ENCODE data around the gene PPP6R2. TPM values are rescaled to one million over a fixed set of nuclear protein-coding genes. Genes with fewer than 3 reads are reported as not detected.

Gene PPP6R2
- total RNA-seq, 2 donors from 2014 or later: 80.6 to 107 TPM

DNA sequence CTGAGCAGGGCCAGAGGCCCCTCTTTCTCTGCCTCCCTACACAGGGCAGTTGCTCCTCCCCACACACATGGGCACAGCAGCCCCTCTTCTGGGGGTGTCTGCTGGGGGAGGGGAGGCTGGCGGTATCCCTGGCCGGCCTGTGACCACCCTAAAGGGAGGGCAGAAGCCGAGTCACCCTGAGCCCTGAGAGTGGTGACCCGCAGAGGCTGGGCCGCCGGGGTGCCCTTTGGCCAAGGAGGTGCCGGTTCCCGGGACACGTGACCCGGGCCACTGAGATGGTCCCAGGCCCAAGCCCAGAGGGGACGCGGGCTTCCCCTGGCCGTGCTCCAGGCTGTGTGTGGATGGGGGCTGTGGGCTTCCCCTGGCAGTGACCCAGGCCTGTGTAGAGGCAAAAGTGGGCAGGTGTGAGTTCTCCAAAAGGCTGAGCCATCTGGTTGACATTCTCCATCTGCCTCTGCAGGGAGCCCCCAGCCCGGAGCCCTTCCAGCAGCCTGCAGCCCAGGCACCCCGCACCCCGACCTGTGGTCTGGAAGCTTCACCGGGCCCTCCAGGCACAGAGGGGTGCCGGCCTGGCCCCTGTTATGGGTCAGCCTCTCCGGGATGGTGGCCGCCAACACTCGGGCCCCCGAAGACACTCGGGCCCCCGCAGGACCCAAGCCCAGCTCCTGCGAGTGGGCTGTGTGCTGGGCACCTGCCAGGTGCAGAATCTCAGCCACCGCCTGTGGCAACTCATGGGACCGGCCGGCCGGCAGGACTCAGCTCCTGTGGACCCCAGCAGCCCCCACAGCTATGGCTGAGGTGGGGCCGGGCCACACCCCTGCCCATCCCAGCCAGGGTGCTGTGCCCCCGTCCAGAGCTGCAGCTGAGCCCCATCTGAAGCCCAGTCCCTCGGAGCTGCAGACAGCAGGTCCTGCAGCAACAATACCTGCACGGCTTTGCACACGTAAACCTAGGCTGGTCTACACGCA is 139.3 kb downstream of the PPP6R2 start:
- H3K4me1 ChIP-seq (replicated peaks): no peaks in the 10 kb centered on the region
- TF ChIP-seq POLR2AphosphoS5 (IDR thresholded peaks at IDR 0.05): no peak
- H3K27ac ChIP-seq: peak overlapping the region; percentile 30 to 67
- WGBS: 54% methylated on average over 29 of the region's 35 CpGs
- intact Hi-C loops (cut with DNase I): no loop called here
- no peaks in the 10 kb centered on the region for H3K9me3 ChIP-seq
- H3K27me3 ChIP-seq (replicated peaks; ENCODE audit: insufficient read depth): no peaks in the 10 kb centered on the region
- no peaks in the 10 kb centered on the region for H3K36me3 ChIP-seq
- peak overlapping the region; percentile 42 to 66 for H3K4me3 ChIP-seq
- no peak for DNase-seq (ENCODE audit: low spot score)

DNA sequence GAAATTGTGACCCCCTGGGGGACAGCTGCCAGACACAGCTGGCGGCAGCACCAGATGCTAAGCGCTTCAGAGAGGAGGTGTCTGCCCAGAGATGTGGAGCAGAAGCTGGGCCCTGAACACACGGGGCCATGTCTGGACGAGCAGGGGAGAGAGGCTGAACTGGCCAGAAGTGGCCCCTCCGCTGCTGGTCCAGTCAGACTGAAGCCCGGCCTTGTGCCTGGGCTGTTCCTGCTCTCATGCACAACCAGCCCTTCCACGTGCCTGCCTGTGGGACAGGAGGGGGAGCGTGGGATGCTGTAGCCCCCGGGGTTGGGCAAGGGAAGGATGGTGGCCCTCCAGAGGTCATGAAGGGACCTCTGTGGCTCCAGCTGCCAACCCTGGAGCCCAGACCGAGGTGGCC is 140.0 kb downstream of the PPP6R2 start:
- no peak overlapping the region for H3K4me3 ChIP-seq
- no peak overlapping the region for H3K27ac ChIP-seq
- H3K4me1 ChIP-seq (replicated peaks): no peaks in the 10 kb centered on the region
- H3K36me3 ChIP-seq: no peaks in the 10 kb centered on the region
- TF ChIP-seq, protein P1, sequence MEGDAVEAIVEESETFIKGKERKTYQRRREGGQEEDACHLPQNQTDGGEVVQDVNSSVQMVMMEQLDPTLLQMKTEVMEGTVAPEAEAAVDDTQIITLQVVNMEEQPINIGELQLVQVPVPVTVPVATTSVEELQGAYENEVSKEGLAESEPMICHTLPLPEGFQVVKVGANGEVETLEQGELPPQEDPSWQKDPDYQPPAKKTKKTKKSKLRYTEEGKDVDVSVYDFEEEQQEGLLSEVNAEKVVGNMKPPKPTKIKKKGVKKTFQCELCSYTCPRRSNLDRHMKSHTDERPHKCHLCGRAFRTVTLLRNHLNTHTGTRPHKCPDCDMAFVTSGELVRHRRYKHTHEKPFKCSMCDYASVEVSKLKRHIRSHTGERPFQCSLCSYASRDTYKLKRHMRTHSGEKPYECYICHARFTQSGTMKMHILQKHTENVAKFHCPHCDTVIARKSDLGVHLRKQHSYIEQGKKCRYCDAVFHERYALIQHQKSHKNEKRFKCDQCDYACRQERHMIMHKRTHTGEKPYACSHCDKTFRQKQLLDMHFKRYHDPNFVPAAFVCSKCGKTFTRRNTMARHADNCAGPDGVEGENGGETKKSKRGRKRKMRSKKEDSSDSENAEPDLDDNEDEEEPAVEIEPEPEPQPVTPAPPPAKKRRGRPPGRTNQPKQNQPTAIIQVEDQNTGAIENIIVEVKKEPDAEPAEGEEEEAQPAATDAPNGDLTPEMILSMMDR (IDR thresholded peaks at IDR 0.05): no peak
- TF ChIP-seq POLR2AphosphoS5 (IDR thresholded peaks at IDR 0.05) (no peak), POLR2A (IDR thresholded peaks at IDR 0.05) (no peak)
- intact Hi-C loops (cut with DNase I): no loop called here
- no peaks in the 10 kb centered on the region for H3K9me3 ChIP-seq
- no peak for DNase-seq (ENCODE audit: low spot score)
- WGBS: 89% methylated on average over 6 of the region's 10 CpGs
- no peaks in the 10 kb centered on the region for H3K27me3 ChIP-seq (replicated peaks; ENCODE audit: insufficient read depth)

DNA sequence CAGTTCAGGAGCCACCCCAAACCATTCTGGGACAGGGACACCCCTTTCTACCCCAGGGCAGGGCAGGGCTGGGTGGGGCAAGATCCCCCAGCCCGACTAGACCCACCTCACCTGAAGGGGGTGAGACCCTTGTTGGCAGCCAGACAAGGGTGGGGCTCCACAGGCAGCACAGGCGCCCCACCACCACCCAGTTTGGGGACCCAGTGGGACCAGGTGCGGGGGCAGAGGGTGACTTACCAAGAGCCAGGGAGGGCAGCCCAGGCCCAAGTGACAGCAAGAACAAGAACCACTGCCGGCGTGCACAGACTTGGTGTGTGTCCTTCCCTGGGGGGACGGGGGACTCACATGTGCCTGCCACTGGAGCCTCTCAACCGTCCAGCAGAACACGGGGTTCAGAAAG is 140.4 kb downstream of the PPP6R2 start:
- H3K4me3 ChIP-seq: no peak overlapping the region
- DNase-seq (ENCODE audit: low spot score): no peak
- WGBS: 89% methylated on average over 8 of the region's 8 CpGs
- no peaks in the 10 kb centered on the region for H3K27me3 ChIP-seq (replicated peaks; ENCODE audit: insufficient read depth)
- no peaks in the 10 kb centered on the region for H3K36me3 ChIP-seq
- TF ChIP-seq POLR2AphosphoS5 (IDR thresholded peaks at IDR 0.05) (no peak), POLR2A (IDR thresholded peaks at IDR 0.05) (no peak)
- TF ChIP-seq, protein P1 (IDR thresholded peaks at IDR 0.05): no peak
- H3K27ac ChIP-seq: no peak overlapping the region
- H3K4me1 ChIP-seq (replicated peaks): no peaks in the 10 kb centered on the region
- no peaks in the 10 kb centered on the region for H3K9me3 ChIP-seq
- intact Hi-C loops (cut with DNase I): no loop called here

DNA sequence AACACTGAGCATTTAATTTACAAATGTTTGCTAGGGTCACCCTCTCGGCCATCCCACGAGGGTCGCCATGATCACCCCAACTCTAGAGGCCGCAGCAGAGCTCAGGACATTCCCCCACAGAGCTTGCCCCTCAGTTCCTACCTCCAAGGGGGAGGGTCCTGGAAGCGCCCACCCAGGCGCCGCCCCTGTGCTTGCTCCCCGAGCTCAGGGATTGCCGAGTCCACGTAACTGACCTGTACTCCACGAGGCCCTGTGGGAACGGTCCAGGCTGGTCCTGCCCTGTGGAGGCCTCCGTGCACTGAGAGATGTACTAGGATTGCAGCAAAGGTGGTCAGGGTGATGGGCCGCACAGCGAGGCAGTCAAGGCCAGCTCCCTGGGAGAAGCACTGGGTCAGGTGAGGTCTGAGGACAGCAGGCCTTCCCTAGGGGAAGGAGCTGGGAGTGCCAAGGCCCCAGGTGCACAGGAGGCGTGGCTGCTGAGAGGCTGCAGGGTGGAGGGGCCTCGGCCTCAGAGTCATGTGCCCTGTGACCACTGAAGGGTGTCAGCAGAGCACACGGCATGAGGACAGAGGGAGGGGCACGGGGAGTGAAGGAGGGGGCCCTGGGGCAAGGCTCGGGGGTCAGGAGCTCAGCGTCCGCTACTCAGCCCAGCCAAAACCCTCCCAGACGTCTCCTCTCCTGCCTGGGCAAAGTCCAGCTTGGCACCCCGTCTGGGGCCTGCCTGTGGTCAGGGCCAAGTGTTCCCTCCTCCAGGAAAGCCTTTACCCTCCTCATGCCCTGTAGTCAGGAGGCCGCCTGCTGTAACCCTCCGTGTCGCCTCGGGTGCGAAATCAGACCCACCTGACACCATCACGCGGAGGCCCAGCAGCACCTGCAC is 141.1 kb downstream of the PPP6R2 start:
- 86% methylated on average over 31 of the region's 31 CpGs for WGBS
- no peak for DNase-seq (ENCODE audit: low spot score)
- Histone ChIP-seq H3K4me3 (no peak overlapping the region), H3K27ac (no peak overlapping the region), H3K4me1 (replicated peaks) (no peaks in the 10 kb centered on the region), H3K36me3 (no peaks in the 10 kb centered on the region), H3K27me3 (replicated peaks; ENCODE audit: insufficient read depth) (no peaks in the 10 kb centered on the region), H3K9me3 (no peaks in the 10 kb centered on the region)
- TF ChIP-seq POLR2AphosphoS5 (IDR thresholded peaks at IDR 0.05): no peak
- TF ChIP-seq, protein P1 (IDR thresholded peaks at IDR 0.05): no peak
- TF ChIP-seq POLR2A (IDR thresholded peaks at IDR 0.05): no peak
- intact Hi-C loops (cut with DNase I): no loop called here
